22Rv1 (cell line): ENCODE results near the gene HPCAL4.

Source experiments
- H3K27ac ChIP-seq: fragments of 450-650 bp; 2 replicates; pipeline ENCODE4 v1.5.1; 2017
- CTCF ChIP-seq: fragments of 450-650 bp; IDR thresholded peaks from 2 replicates; pipeline ENCODE4 v1.5.1; 2017; ENCODE audit warnings: mild to moderate bottlenecking
- ZFX ChIP-seq: fragments of 450-650 bp; IDR thresholded peaks from 2 replicates; pipeline ENCODE4 v1.6.1; 2017; ENCODE audit warnings: antibody characterized with exemption, borderline replicate concordance

Gene HPCAL4

GRCh38 chr1:39628807-39629350 is 62.4 kb downstream of the HPCAL4 start:
- H3K27ac ChIP-seq, result no peak overlapping the region
- TF ChIP-seq ZFX (no peak), CTCF (no peak)
